Anterior cingulate cortex (tissue), 58 donors: ENCODE data around the gene RBFOX2.
A peak's percentile ranks its signal among the peaks of the same experiment; 100 is the strongest.

ENCODE experiments used
- DNase-seq, 58 donors: peaks; one replicate each; lab custom pipeline; 2025; lab: John Stamatoyannopoulos, UW

The RBFOX2 gene

DNA sequence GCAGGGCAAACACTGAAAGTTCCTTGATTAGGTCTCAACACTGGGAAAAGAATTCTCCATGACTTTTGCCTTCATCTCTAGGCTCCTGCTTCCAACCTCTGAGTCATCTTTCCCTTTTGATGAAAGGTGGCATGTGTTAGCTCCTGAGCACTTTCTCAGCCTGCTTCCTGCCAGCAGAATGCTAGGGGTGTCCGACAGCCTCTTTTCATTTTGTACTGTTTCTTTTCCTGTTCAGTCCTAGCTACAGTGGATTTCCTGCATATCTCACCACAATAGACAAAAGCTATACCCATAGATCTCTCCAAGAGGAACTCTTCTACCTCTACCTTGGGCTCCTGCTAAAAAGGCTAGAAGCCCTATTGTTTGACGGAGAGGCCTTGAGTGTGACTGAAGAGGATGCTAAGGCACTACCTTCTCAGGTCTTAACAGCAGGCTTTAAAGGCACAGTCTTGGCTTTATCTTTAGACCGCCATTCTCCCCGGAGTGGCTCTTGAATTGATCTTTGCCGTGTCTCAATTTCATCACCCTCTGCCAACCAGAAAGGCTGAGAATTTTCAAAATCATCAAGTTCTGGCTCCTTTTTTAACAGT lies 145.5 kb downstream of the RBFOX2 start:
- no peak for DNase-seq

DNA sequence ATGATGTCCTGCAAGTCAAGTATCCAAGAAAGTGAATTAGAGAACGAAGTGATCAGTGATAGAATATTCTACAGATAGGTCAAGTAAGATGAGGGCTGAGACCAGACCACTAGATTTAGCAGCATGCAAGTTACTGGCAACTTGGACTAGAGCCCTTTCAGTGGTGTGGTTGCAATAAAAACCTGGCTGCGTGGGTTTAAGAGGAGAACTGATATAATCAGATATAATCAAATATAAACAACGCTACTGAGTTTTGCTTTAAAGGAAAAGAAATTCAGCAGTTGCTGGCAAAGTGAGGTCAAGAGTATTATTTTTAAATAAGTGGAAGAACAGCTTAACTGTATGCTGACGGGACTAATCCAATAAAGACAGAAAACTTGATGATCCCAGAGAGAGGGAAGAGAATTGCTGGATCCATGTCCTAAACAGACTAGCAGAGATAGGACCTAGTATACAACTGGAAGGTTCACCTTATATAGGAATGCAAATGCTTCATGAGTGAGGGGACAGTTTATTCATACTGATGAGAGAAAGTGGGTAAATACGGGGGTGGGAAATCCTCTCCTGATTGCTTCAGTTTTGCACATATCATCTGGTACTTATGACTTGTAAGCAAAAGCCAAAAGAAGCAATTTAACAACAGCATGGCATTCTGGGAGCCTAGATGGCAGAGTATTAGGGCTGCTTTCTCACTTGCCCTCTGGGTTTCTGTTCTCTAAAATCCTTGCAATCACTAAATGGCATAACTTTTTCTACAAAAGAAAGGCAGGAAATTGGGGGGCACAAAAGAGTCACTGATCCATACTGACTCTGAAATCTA lies 146.2 kb downstream of the RBFOX2 start:
- no peak for DNase-seq

DNA sequence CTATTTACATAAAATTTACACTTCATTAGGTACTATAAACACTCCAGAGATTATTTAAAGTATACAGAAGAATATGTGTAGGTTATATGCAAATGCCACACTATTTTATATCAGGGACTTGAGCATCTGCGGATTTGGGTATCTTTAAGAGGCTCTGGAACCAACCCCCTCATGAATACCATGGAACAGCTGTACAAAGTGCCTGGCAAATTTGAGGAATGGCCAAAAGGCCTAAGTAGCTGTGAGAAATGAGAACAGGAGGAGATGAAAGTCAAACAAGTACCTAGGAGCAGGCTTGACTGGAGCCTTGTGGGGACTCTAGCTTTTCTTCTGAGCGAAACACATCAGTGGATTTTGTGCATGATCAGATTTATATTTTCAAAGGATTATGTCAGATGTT lies 149.3 kb downstream of the RBFOX2 start:
- DNase-seq, result no peak

DNA sequence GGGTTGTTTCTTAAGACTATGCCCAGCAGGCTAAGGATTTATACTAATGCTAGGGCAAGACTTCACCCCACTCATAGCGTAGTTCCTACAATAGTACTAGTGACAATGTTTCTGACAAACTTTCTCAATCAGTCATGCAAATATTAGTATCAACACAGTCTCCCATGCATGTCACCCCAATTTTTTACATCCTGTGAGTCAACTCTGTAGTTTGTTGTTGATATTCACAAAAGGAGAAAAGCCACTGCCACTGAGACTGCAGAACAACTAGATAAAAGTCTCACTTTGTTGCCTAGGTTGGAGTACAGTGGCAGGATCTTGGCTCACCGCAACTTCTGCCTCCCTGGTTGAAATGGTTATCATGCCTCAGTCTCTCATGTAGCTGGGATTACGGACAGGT lies 155.2 kb downstream of the RBFOX2 start:
- no peak for DNase-seq

DNA sequence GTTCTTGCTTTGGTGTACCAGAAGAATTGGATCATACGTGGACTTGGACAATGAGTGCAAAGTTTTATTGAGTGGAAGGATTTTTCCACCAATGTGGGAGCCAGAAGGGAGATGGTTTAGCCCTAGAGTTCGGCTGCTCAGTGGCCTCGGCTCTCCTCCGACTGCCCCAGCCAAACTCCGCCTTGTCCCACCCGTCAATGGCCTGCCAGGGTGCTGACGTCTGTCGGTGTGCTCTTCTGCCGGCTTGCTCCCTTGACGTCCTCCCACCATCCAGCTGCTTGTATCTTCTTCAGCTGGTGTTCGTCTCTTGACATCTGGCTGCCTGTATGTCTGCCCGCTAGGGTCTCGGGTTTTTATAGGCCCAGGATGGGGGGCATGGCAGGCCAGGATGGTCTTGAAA lies 156.2 kb downstream of the RBFOX2 start:
- DNase-seq, result no peak

DNA sequence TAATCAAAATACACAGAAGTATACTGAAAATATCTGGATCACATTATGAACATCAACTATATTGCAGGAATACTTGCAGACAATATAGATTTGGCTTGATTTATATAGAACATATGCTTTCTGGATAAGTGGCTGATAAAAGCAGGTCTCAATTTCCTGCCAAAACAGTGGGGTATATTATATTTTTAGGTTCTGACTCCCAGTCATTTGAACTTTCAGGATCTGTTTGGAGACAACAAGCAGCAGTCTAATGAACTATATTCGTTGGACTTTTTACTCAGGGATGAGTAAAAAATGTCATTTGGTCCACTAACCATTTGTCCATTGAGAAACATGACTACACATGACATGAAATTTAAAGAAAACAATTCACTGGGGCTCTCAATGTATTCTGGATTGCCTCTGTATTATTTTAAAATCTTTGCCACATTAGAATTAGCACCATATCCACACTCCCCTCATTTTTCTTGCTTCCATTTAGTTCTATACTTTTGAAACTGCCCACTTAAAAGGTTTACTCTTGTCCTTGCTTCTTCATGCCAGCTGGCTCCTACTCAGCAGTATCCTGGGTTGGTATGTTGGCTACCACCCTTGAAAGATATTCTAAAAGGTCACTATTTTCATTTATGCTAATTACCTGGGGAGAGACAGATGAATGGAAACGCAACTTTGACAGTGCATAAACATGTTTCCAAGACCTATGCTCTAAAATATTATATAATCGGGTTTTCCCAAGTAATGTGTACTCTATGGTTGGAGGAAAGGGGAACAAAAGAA lies 157.9 kb downstream of the RBFOX2 start:
- DNase-seq, result no peak

DNA sequence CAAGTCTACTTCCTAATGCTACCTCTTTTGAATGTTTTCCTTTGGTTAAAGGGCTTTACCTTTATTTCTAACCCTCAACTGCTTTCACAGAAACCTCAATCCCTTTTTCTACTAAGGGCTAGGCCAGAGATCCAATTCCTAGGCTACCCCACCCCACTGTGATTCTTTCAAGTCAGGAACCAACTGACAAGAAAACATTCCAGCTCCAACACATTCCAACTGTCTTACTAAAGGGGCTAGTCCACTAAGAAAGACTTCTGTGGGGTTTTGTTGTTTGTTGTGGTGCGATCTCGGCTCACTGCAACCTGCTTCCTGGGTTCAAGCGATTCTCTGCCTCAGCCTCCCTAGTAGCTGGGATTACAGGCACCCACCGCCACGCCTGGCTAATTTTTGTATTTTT lies 159.7 kb downstream of the RBFOX2 start:
- no peak for DNase-seq

DNA sequence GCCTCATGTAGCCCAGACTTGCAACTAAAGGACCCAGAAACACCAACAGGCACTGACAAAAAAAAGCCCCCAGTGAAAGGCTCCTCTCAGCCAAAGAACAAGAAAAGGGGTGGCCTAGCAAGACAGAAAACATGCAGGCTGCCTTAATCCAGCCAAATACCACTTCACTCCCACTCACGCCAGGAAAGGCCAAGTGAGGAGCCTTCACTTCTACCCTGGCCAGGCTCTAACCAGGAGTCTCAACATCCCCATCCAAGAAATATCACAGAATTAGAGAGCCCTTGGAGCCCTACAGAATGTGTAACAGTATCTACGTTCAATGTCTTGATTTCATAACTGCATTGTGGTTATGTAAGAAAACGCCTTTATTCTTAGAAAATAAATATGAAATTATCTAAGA lies 162.0 kb downstream of the RBFOX2 start:
- peak in 2 of 58 donors; percentile 4 to 18 for DNase-seq

DNA sequence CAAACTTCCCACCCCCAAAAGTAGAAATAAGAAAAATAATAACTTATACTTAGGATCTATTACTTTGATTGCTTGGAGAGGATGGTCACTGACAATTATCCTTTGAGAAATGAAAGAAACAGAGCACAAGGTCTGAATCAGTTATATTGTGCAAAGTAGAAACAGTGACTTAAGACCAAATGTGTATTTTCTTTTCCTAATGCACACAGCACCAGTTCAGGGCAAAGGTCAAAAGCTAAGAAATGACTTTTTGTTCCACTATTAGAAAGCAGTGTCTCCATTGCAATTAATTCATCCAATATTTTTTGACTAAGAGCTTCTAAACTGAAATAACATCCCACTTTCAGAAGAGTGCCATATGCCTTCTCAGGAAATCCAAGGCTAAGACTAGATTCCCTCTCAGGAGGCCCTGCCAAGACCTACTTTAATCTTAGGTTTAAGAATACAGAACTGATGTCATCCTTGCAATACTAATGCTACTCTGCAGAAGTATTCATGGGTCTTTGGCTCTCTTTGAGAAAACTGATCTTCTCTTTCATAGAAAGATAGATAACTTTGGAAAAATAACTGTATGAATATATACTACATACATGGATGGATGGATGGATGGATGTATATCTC lies 164.0 kb downstream of the RBFOX2 start:
- DNase-seq, result no peak

DNA sequence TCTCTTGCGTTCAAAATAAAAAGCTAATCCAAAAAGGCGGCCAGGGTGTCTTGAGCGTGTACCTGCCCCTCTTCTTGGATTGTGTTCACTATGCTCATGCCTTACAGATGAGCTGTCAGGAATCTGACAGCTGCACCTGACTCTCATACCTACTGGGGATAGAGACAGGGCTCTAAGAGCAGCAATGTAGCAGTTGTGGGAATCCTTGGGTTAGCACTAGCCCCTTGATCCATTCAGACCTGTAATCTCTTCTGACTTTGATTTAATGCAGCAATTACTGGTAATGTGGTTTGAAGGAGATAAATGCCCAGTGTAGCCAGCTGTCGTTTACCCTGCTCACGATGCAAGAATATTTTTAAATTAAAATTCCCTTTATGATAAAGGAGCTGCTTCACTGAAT lies 165.2 kb downstream of the RBFOX2 start:
- no peak for DNase-seq

DNA sequence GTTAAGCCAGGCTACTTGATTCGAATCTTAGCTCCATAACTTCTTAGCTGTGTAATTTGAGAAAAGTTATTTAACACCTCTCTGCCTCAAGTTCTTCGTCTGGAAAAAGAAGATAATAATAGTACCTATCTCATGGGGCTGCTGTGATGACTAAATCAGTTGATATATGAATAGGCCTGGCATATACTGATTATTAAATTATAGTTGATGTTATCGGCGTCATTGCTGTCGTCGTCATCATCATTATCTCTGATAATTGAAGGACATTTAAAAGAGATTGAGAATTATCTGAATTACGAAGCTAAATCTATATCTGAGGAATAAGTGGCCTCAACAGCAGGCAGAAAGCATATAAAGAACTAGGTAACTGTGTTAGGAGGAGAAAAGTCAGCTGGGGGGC lies 165.9 kb downstream of the RBFOX2 start:
- no peak for DNase-seq

DNA sequence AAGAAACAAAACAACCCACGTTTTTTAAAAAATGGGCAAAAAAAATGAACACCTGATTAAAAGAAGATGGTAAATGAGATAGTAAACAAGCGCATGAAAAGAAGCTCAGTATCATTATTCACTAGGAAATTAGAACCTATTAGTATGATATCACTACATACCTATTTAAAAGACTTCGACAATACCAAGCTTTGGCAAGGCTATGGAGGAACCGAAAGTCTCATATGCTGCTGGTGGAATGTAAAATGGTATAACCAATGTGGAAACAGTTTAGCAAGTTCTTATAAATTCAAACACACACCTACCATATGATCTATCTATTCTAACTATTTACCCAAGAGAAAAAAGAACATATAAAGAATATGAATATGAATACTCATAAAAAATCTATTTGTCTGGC lies 167.2 kb downstream of the RBFOX2 start:
- DNase-seq, result no peak

DNA sequence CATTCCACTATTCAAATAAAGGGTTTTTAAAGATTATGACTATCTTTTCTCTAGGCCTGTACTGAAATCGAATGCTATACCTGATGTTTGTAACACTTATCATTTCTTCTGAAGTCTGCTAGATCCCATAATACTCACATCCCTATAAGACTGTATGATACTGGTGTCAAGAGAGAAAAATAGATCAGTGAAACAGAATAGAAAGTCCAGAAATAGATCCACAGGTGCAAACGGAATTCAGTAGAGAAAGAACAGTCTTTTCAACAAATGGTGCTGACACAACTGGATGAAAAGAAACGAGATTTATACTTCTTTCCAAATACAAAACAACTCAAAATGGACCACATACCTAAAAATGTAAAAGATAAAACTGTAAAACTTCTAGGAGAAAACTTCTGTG lies 167.8 kb downstream of the RBFOX2 start:
- no peak for DNase-seq

DNA sequence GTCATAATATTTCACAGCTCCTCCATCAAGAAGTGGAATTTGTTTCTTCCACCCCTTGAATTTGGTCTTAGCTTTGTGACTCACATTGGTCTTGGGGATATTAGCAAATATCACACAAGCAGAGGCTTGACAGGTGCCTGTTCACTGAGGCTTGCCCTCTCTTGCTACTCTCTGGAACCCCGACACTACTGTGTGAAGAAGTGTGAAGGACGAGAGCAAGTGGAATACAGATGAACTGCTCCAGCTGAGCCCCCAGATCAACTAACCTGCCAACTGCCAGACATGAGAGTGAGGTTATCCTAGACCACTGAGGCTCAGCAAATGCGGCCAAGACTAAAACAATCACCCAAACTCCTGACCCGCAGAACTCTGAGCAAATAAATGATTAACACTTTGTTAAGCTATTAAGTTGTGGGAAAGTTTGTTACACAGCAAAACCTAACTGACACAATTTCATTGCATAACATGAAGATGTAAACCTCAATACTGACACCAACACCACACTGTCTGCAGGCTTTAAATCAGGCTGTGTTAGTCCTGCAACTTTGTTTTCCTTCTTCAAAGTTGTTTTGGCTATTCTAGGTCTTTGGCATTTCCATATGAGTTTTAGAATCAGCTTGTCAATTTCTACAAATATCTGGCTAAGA lies 168.4 kb downstream of the RBFOX2 start:
- no peak for DNase-seq

DNA sequence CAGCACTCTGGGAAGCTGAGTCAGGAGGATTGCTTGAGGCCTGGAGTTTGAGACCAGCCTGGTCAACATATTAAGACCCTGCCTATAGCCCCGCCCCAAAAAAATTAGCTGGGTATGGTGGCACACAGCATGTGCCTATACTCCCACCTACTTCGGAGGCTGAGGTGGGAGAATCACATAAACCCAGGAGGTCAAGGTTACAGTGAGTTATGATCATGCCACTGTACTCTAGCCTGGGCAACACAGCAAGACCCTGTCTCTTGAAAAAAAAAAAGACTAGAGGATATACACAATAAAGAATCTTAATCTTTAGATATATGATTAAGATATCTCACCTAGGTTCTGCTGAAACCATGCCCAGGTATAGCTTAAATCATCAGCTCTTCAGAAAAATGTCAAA lies 174.3 kb downstream of the RBFOX2 start:
- DNase-seq, result no peak

DNA sequence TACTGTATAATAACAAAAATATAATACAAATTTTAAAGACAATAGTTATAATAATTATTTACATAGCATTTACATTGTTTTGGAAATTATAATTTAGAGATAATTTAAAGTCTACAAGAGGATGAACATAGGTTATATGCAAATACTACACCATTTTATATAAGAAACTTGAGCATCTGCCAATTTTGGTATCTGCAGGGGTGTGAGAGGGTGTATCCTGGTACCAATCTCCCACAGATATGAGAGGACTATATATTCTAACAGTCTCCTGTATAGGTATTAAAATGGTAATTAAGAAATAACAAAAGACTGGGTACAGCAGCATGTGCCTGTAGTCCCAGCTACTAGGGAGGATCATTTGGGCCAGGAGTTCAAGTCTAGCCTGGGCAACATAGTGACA lies 176.5 kb downstream of the RBFOX2 start:
- DNase-seq, result no peak

DNA sequence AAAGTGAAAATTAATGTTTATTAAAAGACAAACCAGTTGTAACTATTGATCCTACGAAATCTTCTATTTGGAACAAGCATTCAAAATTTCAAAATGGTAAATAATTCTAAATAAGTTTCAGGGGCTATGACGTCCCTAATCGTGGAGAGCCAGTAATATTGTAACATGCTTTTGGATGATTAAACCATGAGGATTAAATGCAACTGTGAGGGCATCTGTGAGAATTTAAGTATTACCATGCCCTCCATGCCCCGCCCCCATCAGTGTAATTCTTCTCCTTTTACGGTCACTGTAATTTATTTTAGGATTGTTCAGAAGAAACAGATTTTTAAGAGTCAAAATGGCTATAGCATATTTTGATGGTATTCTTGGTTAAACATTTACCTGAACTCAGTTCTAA lies 177.8 kb downstream of the RBFOX2 start:
- no peak for DNase-seq

DNA sequence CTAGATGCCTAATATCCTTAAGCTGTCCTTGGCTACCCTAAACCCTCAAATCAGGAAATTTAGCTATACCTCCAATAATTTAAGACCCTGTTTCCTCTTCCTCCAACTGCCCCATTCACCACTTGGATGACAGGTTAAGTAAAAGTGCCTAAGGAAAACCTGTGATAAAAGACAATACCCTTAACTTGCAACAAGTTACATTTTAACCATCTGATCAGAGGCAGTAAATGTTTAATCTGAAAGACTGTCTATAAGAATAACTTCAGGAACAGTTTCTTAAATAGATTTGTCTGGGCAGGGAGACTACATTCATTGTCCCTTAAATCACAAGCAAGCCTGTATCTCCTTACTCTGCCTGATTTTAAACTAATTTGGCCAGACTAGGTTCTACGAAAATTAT lies 181.8 kb downstream of the RBFOX2 start:
- no peak for DNase-seq

DNA sequence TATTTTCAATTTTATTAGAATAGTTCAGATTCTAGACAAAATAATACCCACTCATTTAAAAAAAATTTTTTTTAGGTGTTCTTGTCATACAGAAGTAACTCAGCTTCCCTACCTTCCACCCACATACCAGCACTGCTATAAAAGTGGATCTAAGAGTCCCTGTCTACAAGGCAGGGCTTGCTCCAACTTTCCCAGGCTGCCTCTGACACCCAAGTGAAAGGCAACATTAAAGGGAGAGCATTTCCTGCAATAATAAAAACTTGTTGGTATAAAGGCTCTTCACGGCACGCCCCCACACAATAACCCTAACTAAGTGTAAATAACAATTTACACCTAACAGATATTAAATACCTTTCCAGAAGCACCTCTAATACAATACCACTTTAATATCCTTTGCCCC lies 183.7 kb downstream of the RBFOX2 start:
- no peak for DNase-seq

DNA sequence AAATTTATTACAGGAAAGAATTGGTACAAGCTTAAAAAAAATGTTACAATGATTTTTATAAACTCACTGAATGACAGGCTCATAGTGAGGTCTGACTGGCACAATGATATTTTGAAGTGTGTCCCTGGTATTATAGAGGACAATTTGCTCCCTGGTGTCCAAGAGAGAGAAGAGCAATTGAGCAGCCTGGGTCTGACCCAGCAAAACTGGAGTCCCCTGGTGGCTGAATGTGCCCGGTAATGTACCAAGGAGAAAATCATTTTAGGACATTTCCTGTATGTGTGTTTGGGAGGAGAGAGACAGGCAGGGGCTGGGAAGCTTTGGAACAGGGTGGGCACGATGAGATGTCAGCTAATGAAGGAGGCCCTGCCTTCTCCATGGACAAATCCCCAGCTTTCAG lies 185.7 kb downstream of the RBFOX2 start:
- no peak for DNase-seq

DNA sequence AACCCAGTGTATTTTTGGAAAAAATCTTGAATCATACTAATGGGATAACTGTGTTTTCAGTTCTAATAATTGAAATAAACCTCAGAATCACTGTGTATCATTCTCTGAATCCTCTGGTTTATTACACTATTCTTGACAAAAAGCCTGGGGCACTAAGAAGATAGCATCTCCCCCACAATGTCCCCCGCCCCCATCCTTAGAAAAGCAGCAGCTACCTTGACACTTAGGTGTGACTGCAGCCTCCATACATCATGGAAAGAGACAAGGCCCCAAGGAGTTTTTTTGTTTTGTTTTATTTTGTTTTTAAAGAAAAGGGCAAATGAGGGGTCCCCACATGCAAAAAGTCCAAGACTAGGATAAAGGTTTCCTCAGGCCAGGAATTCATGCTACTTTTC lies 186.1 kb downstream of the RBFOX2 start:
- DNase-seq, result no peak
